GM18499 (cell line): ENCODE data around the gene ALLC.

Experiments used
- ATAC-seq: cut with Tn5 transposase; IDR thresholded peaks from one replicate; pipeline ENCODE4 v1.9.1; 2021; ENCODE audit warnings: moderate number of reproducible peaks; ENCODE audit not compliant: insufficient read depth, unreplicated experiment

The ALLC gene

GRCh38 chr2:3672861-3673678, 15.1 kb downstream of the ALLC start:
- no peak for ATAC-seq

GRCh38 chr2:3674066-3674845, 16.3 kb downstream of the ALLC start:
- ATAC-seq, result no peak

- ATAC-seq, result no peak
Observed at GRCh38 chr2:3675687-3676086, 17.7 kb downstream of the ALLC start.

GRCh38 chr2:3677436-3677835, 19.4 kb downstream of the ALLC start:
- no peak for ATAC-seq

GRCh38 chr2:3678212-3678611, 20.2 kb downstream of the ALLC start:
- no peak for ATAC-seq

GRCh38 chr2:3679180-3679579, 21.2 kb downstream of the ALLC start:
- ATAC-seq, result no peak

GRCh38 chr2:3679616-3680393, 21.8 kb downstream of the ALLC start:
- no peak for ATAC-seq

GRCh38 chr2:3680548-3681345, 22.7 kb downstream of the ALLC start:
- no peak for ATAC-seq

- ATAC-seq, result no peak
Observed at GRCh38 chr2:3681625-3682024, 23.6 kb downstream of the ALLC start.

- no peak for ATAC-seq
Observed at GRCh38 chr2:3682811-3683210, 24.8 kb downstream of the ALLC start.

GRCh38 chr2:3683748-3684454, 25.9 kb downstream of the ALLC start:
- no peak for ATAC-seq

- no peak for ATAC-seq
Observed at GRCh38 chr2:3689998-3690748, 32.2 kb downstream of the ALLC start.

GRCh38 chr2:3692375-3692774, 34.4 kb downstream of the ALLC start:
- ATAC-seq, result no peak

GRCh38 chr2:3696545-3696944, 38.5 kb downstream of the ALLC start:
- ATAC-seq, result no peak

- no peak for ATAC-seq
Observed at GRCh38 chr2:3701071-3701470, 43.1 kb downstream of the ALLC start.

- no peak for ATAC-seq
Observed at GRCh38 chr2:3703236-3703756, 45.3 kb downstream of the ALLC start, which contains the start of gene DCDC2C. Gene DCDC2C, plus strand, starts transcription at chr2:3703575. Its CDS starts 177 bp downstream, at chr2:3703752.

GRCh38 chr2:3703757-3704355, 45.9 kb downstream of the ALLC start:
- no peak for ATAC-seq

GRCh38 chr2:3704692-3705091, 46.7 kb downstream of the ALLC start:
- ATAC-seq, result no peak
